H1 (cell line): ENCODE results near the gene MAP4K4. TPM values are rescaled to one million over a fixed set of nuclear protein-coding genes. Genes with fewer than 3 reads are reported as not detected.

Experiments used
- CTCF ChIA-PET: fragments of 300-600 bp; sonication (Branson Sonifier 250); formaldehyde crosslinking; loops from one replicate; lab custom pipeline; 2021; ENCODE audit not compliant: partially characterized antibody; lab: Charles Lee
- POLR2A ChIA-PET: fragments of 300-600 bp; sonication (Branson Sonifier 250); formaldehyde crosslinking; loops from one replicate; lab custom pipeline; 2021; ENCODE audit warnings: inconsistent platforms; ENCODE audit not compliant: partially characterized antibody; lab: Charles Lee
- DNase-seq, 2 experiments: peaks; one replicate each; pipeline versions ENCODE4 v3.0.0 to v3.0.0-alpha.2; 2010 to 2022; ENCODE audit warnings: low spot score in 2 of 2, low read depth in 1 of 2, mixed read lengths in 1 of 2
- FAIRE-seq: peaks from 2 replicates; lab custom pipeline; 2011; peaks lifted over from hg19 to GRCh38; lab: Jason Lieb, UNC
- H2AFZ ChIP-seq: 2 replicates; pipeline ENCODE4 v1.8.1; 2012; ENCODE audit warnings: low read length, inconsistent platforms
- H2AK5ac ChIP-seq: 2 replicates; pipeline ENCODE4 v1.6.1; 2013; ENCODE audit warnings: low read depth, low read length
- H2BK120ac ChIP-seq: replicated peaks from 2 replicates; pipeline ENCODE3; 2013; ENCODE audit warnings: low read depth, low read length, inconsistent platforms
- H2BK12ac ChIP-seq: 2 replicates; pipeline ENCODE4 v1.6.1; 2013; ENCODE audit warnings: low read depth, low read length
- H2BK15ac ChIP-seq: 2 replicates; pipeline ENCODE4 v1.6.1; 2013; ENCODE audit warnings: low read length
- H2BK20ac ChIP-seq: 2 replicates; pipeline ENCODE4 v1.6.1; 2013; ENCODE audit warnings: low read length
- H2BK5ac ChIP-seq: 2 replicates; pipeline ENCODE4 v1.6.1; 2013; ENCODE audit warnings: low read depth, low read length
- H3K14ac ChIP-seq: 2 replicates; pipeline ENCODE4 v1.6.1; 2013; ENCODE audit warnings: inconsistent platforms; ENCODE audit not compliant: insufficient read length
- H3K18ac ChIP-seq: 2 replicates; pipeline ENCODE4 v1.6.1; 2013; ENCODE audit warnings: low read length; ENCODE audit errors: extremely low read depth
- H3K23ac ChIP-seq: 2 replicates; pipeline ENCODE4 v1.6.1; 2013; ENCODE audit warnings: inconsistent platforms; ENCODE audit not compliant: insufficient read length
- H3K23me2 ChIP-seq: 2 replicates; pipeline ENCODE4 v1.6.1; 2013; ENCODE audit warnings: low read depth, low read length
- H3K27ac ChIP-seq: 2 replicates; pipeline ENCODE4 v1.6.1; 2011; ENCODE audit warnings: low read depth, low read length, inconsistent platforms
- H3K27me3 ChIP-seq, 4 experiments: replicated peaks in 1 of 4; 1 replicate in 1 of 4; 2 replicates in 3 of 4; pipeline versions ENCODE4 v1.6.1 to v1.8.1; 2011 to 2013; ENCODE audit warnings: low read length in 3 of 4, mild to moderate bottlenecking in 3 of 4, inconsistent platforms in 2 of 4, mixed read lengths in 2 of 4, moderate library complexity in 1 of 4; ENCODE audit not compliant: control insufficient read depth in 3 of 4, insufficient read depth in 3 of 4; ENCODE audit errors: extremely low read depth in 1 of 4
- H3K36me3 ChIP-seq, 4 experiments: 2 replicates each; pipeline versions ENCODE4 v1.6.1 to v1.8.1; 2011 to 2013; ENCODE audit warnings: mild to moderate bottlenecking in 4 of 4, low read length in 3 of 4, moderate library complexity in 2 of 4, control low read depth in 1 of 4, inconsistent platforms in 1 of 4; ENCODE audit not compliant: insufficient read depth in 4 of 4, control insufficient read depth in 2 of 4
- H3K4ac ChIP-seq: replicated peaks from 2 replicates; pipeline ENCODE3; 2013; ENCODE audit warnings: low read length, low read depth, mixed read lengths, inconsistent platforms; ENCODE audit not compliant: insufficient read length
- H3K4me1 ChIP-seq, 4 experiments: replicated peaks in 1 of 4; 1 replicate in 1 of 4; 2 replicates in 3 of 4; pipeline versions ENCODE4 v1.6.1 to v1.8.1; 2011 to 2013; ENCODE audit warnings: low read length in 3 of 4, inconsistent platforms in 2 of 4, mixed read lengths in 1 of 4; ENCODE audit not compliant: insufficient read depth in 4 of 4, control insufficient read depth in 3 of 4
- H3K4me2 ChIP-seq, 2 experiments: 2 replicates each; pipeline versions ENCODE4 v1.6.1 to v1.8.1; 2011 to 2013; ENCODE audit warnings: low read depth in 2 of 2, low read length in 2 of 2, control low read depth in 1 of 2, inconsistent platforms in 1 of 2, mild to moderate bottlenecking in 1 of 2; ENCODE audit not compliant: insufficient read depth in 1 of 2
- H3K4me3 ChIP-seq, 4 experiments: fragments of 200-600, 300-600 bp in 1 of 4; sonication (generic), shearing (Covaris generic), sonication (Bioruptor Twin) in 1 of 4; 2 replicates each; pipeline versions ENCODE4 v1.5.1 to v1.8.1; 2011 to 2016; ENCODE audit warnings: low read length in 4 of 4, low read depth in 3 of 4, control low read depth in 2 of 4, inconsistent platforms in 2 of 4, mild to moderate bottlenecking in 2 of 4, mixed read lengths in 1 of 4, moderate library complexity in 1 of 4; ENCODE audit not compliant: insufficient read depth in 2 of 4; ENCODE audit errors: extremely low read depth in 1 of 4
- H3K56ac ChIP-seq: replicated peaks from 2 replicates; pipeline ENCODE3; 2013; ENCODE audit warnings: low read depth, mild to moderate bottlenecking, mixed read lengths, low read length, inconsistent platforms; ENCODE audit not compliant: insufficient read length
- H3K79me1 ChIP-seq: 2 replicates; pipeline ENCODE4 v1.6.1; 2013; ENCODE audit warnings: low read depth, low read length, control low read depth
- H3K79me2 ChIP-seq, 2 experiments: 2 replicates each; pipeline versions ENCODE4 v1.6.1 to v1.8.1; 2012 to 2013; ENCODE audit warnings: low read length in 2 of 2, mild to moderate bottlenecking in 2 of 2, inconsistent platforms in 1 of 2; ENCODE audit not compliant: insufficient read depth in 2 of 2, control insufficient read depth in 1 of 2
- H3K9ac ChIP-seq, 4 experiments: replicated peaks in 1 of 4; 1 replicate in 1 of 4; 2 replicates in 3 of 4; pipeline versions ENCODE4 v1.6.1 to v1.8.1; 2011 to 2013; ENCODE audit warnings: low read depth in 3 of 4, low read length in 3 of 4, control low read depth in 2 of 4, mild to moderate bottlenecking in 2 of 4, moderate library complexity in 2 of 4, inconsistent platforms in 1 of 4; ENCODE audit errors: extremely low read depth in 1 of 4
- H3K9me3 ChIP-seq, 2 experiments: 2 replicates each; pipeline versions ENCODE4 v1.6.1 to v1.8.1; 2012 to 2013; ENCODE audit warnings: mild to moderate bottlenecking in 2 of 2, moderate library complexity in 2 of 2, control low read depth in 1 of 2, inconsistent platforms in 1 of 2, low read depth in 1 of 2, low read length in 1 of 2, mixed read lengths in 1 of 2; ENCODE audit not compliant: insufficient read depth in 2 of 2
- H4K20me1 ChIP-seq, 2 experiments: replicated peaks in 1 of 2; 2 replicates each; pipeline versions ENCODE3 to v1.8.1; 2011 to 2013; ENCODE audit warnings: inconsistent platforms in 2 of 2, low read length in 2 of 2, mild to moderate bottlenecking in 1 of 2; ENCODE audit not compliant: insufficient read depth in 2 of 2, control insufficient read depth in 1 of 2
- H4K5ac ChIP-seq: 2 replicates; pipeline ENCODE4 v1.6.1; 2013; ENCODE audit warnings: low read length, low read depth, mixed read lengths, inconsistent platforms; ENCODE audit not compliant: insufficient read length
- H4K8ac ChIP-seq: 2 replicates; pipeline ENCODE4 v1.8.0; 2013; ENCODE audit warnings: mild to moderate bottlenecking, moderate library complexity, low read length, inconsistent platforms; ENCODE audit not compliant: insufficient read depth; ENCODE audit errors: extremely low read depth
- H4K91ac ChIP-seq: replicated peaks from 2 replicates; pipeline ENCODE3; 2013; ENCODE audit warnings: low read length, mixed read lengths, inconsistent platforms; ENCODE audit not compliant: insufficient read length
- HDAC2 ChIP-seq, 2 experiments: fragments of 300-600 bp in 1 of 2; sonication (generic) in 1 of 2; IDR thresholded peaks; 2 replicates each; pipeline ENCODE4 v1.6.1; 2011 to 2012; ENCODE audit warnings: low read depth in 2 of 2, low read length in 2 of 2, mild to moderate bottlenecking in 2 of 2, moderate library complexity in 2 of 2, borderline replicate concordance in 1 of 2, inconsistent platforms in 1 of 2
- NANOG ChIP-seq: IDR thresholded peaks from 2 replicates; pipeline ENCODE4 v1.6.1; 2011; ENCODE audit warnings: low read length, low read depth, mild to moderate bottlenecking, inconsistent platforms; ENCODE audit not compliant: insufficient read depth, poor library complexity, severe bottlenecking
- SAP30 ChIP-seq: fragments of 300-600 bp; sonication (generic); IDR thresholded peaks from 2 replicates; pipeline ENCODE4 v1.7.1; 2012; ENCODE audit warnings: low read length, moderate library complexity, mild to moderate bottlenecking, inconsistent platforms; ENCODE audit not compliant: insufficient read depth, insufficient replicate concordance
- WGBS, 2 experiments: shearing (Covaris generic) in 1 of 2; methylation state at CpG; one replicate each; pipeline versions ENCODE4 v1.1.6 to v1.1.7; 2013 to 2015; ENCODE audit warnings: low lambda C conversion rate in 2 of 2, mixed read lengths in 2 of 2, inconsistent platforms in 1 of 2, low coverage in 1 of 2, missing lambda C conversion rate in 1 of 2; ENCODE audit not compliant: insufficient replicate concordance in 2 of 2, insufficient coverage in 1 of 2, insufficient read length in 1 of 2; ENCODE audit errors: extremely low coverage in 1 of 2, missing lambda C conversion rate in 1 of 2; 5-methylcytosine and 5-hydroxymethylcytosine counted together
- polyA plus RNA-seq, 7 experiments: library from polyadenylated mRNA; depleted of rRNA in 3 of 7; stranded (reverse) in 5 of 7; unstranded in 2 of 7; fragments of >200 nt in 5 of 7; fragments of 200-250 nt in 2 of 7; gene quantifications; 1 replicate in 5 of 7; 2 replicates in 1 of 7; 4 replicates in 1 of 7; pipeline versions ENCODE4 v1.2.1 to v1.2.3, GENCODE V29; 2011 to 2013; ENCODE audit warnings: missing spikeins in 2 of 7, mixed read lengths in 2 of 7
- total RNA-seq: library from RNA; stranded (reverse); fragmentation: NEBNext Ultra II Directional; extraction: Animal tissue kit (Norgen Biotek cat#: 25700); gene quantifications from 2 replicates; pipeline ENCODE4 v1.2.1, GENCODE V29; 2021

The MAP4K4 gene
- total and polyA plus RNA-seq, 2 of the 8 experiments (the other 6 are each of a cell fraction or from before 2014, with no cell fraction given): 53.2 to 138 TPM

DNA sequence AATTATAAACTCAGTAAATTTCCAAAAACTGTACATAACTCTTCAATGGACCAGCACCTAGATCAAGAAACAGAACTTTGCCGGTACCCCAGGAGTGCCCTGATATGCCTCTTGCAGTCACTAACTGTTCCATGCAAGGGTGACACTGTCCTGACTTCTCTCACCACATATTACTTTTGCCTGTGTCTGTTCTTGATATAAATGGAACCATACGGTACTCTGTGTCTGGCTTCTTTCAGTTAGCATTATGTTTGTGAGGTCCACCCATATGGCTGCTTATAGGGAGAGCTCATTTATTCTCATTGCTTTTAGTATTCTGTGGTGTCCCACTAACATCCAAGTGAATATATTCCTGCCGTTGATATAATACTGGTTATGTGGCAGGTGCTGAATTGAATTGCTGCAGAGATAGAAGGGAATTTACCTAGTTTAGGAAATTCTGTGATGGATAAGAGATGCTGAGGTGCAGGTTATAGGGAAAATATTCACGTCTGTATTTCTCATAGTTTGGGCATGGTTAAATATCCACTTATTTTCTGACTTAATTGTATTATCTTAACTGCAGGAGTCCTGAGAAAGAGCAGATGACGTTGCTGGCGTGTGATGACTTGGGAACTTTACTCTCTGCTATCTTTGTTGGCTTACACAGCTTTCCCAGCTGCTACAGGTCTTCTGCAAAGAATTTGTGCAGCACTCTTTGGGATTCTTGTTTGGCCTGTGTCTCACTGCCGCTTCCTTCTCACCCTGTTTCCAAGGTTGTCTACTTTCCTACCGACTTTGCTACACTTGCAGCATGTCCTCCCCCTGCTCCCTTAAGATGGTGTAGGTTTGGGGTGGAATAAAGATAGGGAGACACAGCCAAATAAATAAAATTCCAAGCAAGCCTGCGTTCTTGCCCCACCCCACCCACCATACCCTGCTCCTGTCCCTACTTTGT lies 107.9 kb downstream of the MAP4K4 start:
- Histone ChIP-seq H3K18ac (0 out of 2 replicates have a peak overlapping the region, but pooled peaks have one; percentile 9), H3K9me3 (no peaks in the 10 kb centered on the region), H3K27ac (peak overlapping the region; percentile 55; the same call in 1 of the 2 replicates), H3K79me2 (peaks cover 0 to 94% of the 10 kb centered on the region in 2 experiments; a peak in 2 of 4 replicates), H4K91ac (peak overlapping the region; percentile 45), H2AK5ac (peak overlapping the region; percentile 91; the same call in 1 of the 2 replicates), H3K79me1 (peaks cover 11% of the 10 kb centered on the region; the same call in 1 of the 2 replicates), H3K9ac (no peak overlapping the region; a peak in 1 of 7 replicates), H4K5ac (no peak overlapping the region), H2BK12ac (peak overlapping the region; percentile 91; the same call in 1 of the 2 replicates), H3K36me3 (no peaks in the 10 kb centered on the region), H2AFZ (no peak overlapping the region)
- DNase-seq (no peak), FAIRE-seq (no peak)
- 60% methylated on average over 9 of the region's 9 CpGs; no CpG with 5 or more reads in 1 of the 2 experiments for WGBS, 2 experiments
- CTCF ChIA-PET: interaction anchor here (0.6 to 3.8 kb wide), 7 partner anchors 12 to 140 kb away, joined by 3 to 20 read pairs (median 3); no protein-coding TSS in a partner anchor
- TF ChIP-seq SAP30 (no peak), HDAC2 (IDR thresholded peaks at IDR 0.05; ENCODE audit: borderline replicate concordance in 1 of 2, low read depth in 2 of 2, low read length in 2 of 2) (no peak), NANOG (no peak)
- TF ChIP-seq, all 59 proteins: peak for 0
- no peak overlapping the region for H3K14ac ChIP-seq
- peak overlapping the region; percentile 39 to 42 for H3K4me2 ChIP-seq
- H3K4me3 ChIP-seq: no peak overlapping the region
- no peak overlapping the region for H2BK120ac ChIP-seq
- H3K23me2 ChIP-seq: 0 out of 2 replicates have a peak, but pooled peaks cover 3% of the 10 kb centered on the region
- POLR2A ChIA-PET: no interaction called here
- peak overlapping the region; percentile 55; the same call in 1 of the 2 replicates for H2BK20ac ChIP-seq
- H4K20me1 ChIP-seq: peaks cover 2 to 13% of the 10 kb centered on the region in 2 experiments
- no peak overlapping the region for H3K4ac ChIP-seq
- no peak overlapping the region for H3K23ac ChIP-seq
- no peak overlapping the region for H4K8ac ChIP-seq
- H2BK15ac ChIP-seq: no peak overlapping the region; the same call in 1 of the 2 replicates
- H2BK5ac ChIP-seq: peak overlapping the region; percentile 89
- no peak overlapping the region for H3K56ac ChIP-seq
- H3K27me3 ChIP-seq: no peaks in the 10 kb centered on the region
- H3K4me1 ChIP-seq: peaks cover 4 to 23% (median 20%) of the 10 kb centered on the region in 4 experiments
